Fibroblast of lung (primary cell): ENCODE data around the gene PCNT.

Source experiments
- CTCF ChIP-seq, 2 donors: IDR thresholded peaks in 1 of 2; conservative IDR thresholded peaks in 1 of 2; 1 replicate in 1 of 2; 2 replicates in 1 of 2; pipeline ENCODE4 v1.5.1; 2011 to 2012; ENCODE audit warnings: low read length in 2 of 2, control low read depth in 1 of 2, inconsistent platforms in 1 of 2, low read depth in 1 of 2, mild to moderate bottlenecking in 1 of 2
- EZH2 ChIP-seq: IDR thresholded peaks from 2 replicates; pipeline ENCODE4 v1.5.1; 2012; ENCODE audit warnings: low read length, control low read depth, mild to moderate bottlenecking; ENCODE audit errors: missing control alignments

GRCh38 chr21:46468108-46468774 lies 144.3 kb downstream of the PCNT start:
- TF ChIP-seq CTCF (conservative IDR thresholded peaks at IDR 0.05 in 1 of 2, IDR thresholded peaks at IDR 0.05 in 1 of 2; ENCODE audit: low read depth in 1 of 2, low read length in 2 of 2) (no peak), EZH2 (no peak)
